Right lobe of liver (tissue), 4 donors: ENCODE measurements around the gene CISH.

Experiments
- CTCF ChIP-seq, 4 donors: fragments of 200-600 bp in 3 of 4; fragments of 450-650 bp in 1 of 4; IDR thresholded peaks; one replicate each; pipeline versions ENCODE4 v1.5.1 to v1.8.0; 2016 to 2022; ENCODE audit warnings: antibody characterized with exemption in 4 of 4, mild to moderate bottlenecking in 2 of 4
- POLR2A ChIP-seq: fragments of 450-650 bp; IDR thresholded peaks from one replicate; pipeline ENCODE4 v1.6.1; 2017; ENCODE audit warnings: antibody characterized with exemption, mild to moderate bottlenecking
- donor health status: DM: no; HTN: no; CAD: no.
- donor health status: DM: no; HTN: no; CAD: no.
- donor health status: DM: no; HTN: yes; CAD: no.

GRCh38 chr3:50637945-50638344 lies 26.4 kb upstream of the CISH start:
- TF ChIP-seq POLR2A (no peak), CTCF (IDR thresholded peaks at IDR 0.05) (no peak)
